SKM-1 treated with dmso at 0.1 percent for 144 hours (cell line): ENCODE results near the gene GALNT16.
"Not testable (repeated sequence)": the region's sequence is repeated elsewhere in the genome, so short reads cannot be mapped to it uniquely, and the experiment has no call there.

Experiments
- DNase-seq: peaks from one replicate; lab custom pipeline; 2025; ENCODE audit not compliant: unreplicated experiment; lab: John Stamatoyannopoulos, UW

GALNT16 gene

DNA sequence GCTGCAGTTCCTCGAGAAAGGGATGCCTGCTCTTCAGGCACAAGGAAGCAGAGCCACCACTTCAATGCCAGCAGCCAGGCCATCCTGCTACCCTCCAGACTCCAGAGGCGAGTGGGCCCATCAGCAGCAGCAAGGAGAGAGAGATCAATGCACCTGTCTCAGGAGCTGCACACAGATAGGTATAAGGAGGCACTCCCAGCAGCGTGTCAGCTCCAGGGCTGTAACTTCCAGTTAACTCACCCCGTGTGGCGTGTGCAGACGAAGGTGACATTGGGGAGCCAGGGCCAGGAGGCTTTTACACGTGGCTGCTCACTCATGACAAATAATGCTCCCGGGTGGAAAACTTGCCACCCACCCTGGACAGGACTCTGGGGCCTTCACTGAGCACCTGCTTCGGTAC is 24.2 kb downstream of the GALNT16 start:
- DNase-seq: no peak

DNA sequence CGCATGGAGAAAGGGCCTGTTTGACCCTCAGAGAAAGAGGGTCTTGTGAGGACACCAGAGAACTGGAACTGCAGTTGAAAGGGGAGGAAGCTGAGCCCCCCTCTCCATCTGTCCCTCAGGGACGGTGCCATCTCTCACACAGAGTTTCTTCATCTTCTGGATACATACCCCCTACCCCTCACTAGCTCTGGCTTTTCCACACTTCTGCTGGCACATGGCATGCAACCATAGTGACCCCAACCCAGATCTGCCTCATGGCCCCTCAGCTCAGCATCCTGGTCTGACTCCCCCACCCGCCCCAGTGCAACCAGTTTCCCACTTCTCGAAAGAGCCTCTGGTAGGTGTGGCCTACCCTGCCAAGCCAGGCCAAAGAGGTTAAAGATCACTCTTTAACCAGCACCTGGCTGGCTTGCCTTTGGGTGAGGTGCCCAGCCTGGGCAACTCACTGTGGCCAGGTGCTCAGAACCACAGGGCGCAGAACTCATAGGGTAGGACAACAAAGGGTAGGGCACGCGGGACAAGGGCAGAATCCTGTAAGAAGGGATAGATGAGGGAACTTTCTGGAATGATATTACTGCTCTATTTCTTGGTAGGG is 25.8 kb downstream of the GALNT16 start:
- DNase-seq: no peak

DNA sequence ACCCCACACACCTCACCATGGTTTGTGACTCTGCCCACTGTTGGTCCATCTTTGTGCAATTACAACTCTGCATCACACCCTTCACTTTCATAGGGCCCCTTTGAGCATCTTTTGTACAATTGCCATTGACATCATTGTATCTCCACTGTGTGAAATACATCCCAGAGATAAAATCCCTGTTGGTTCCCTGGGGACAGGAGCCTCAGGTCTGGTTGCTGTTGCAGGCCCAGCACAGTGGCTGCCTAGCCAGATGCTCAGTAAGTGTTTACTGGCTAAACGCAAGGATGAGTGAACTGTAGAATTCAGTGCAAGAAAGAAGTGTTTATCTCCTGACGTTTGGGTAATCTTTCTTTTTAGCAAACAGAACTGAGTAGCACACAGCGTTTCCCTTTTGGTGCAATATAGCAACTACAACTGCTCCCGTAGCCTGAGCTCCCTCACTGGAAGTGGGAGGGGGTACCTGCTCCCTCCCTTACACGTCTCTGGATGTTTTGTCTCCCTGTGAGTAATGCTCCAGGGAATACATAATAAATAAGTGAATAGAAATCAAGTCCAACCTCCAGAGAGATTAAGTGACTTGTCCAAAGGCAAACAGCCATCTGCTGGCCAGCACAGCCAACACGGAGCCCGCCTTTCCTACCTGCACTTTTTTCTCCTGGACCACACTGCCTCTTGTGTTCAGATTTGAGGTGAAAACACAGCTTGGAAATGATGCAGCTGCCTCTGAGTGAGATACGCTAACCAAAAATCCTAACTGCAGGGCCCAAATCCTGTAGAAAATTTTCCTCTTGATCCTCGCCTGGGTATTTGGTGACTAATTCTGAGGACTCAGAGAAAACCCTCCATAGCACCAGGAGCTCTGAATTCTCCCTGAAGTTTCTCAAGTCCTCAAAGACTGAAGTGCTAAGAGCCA is 27.4 kb downstream of the GALNT16 start:
- DNase-seq: no peak

DNA sequence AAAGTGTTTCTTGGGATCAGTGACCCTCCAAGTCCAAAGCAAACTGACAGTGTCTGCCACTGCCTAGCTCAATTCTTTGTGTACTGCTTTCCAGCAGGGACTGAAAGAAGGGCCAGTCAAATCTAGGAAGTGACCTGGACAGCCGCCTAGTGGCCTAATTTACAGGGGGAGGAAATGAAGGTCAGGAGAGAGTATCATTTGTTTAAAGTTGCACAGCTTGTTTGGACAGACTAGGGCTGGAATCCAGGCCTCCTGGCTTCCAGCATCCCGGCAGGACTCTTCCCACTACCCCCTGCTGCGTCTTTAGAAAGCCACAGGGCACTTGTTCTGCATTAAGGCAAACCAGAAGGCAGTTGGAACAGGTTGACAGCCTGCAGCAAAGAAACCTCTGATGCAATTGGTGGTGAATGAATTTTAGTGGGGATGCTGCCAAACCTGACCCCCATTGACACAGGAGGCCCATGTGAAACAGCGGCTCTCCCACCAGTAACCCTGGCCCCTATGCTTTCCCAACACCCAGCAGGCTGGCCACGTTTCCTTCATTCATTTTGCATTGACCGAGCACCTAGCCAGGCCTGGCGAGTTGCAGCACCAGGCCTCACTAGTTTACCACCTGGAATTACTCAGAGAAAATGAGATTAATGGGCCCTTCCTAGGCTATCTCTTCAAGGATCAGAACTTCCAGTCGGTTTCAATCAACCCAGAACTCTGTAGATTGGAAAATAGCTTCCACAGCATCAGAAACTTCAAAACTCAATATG is 28.2 kb downstream of the GALNT16 start:
- no peak for DNase-seq

DNA sequence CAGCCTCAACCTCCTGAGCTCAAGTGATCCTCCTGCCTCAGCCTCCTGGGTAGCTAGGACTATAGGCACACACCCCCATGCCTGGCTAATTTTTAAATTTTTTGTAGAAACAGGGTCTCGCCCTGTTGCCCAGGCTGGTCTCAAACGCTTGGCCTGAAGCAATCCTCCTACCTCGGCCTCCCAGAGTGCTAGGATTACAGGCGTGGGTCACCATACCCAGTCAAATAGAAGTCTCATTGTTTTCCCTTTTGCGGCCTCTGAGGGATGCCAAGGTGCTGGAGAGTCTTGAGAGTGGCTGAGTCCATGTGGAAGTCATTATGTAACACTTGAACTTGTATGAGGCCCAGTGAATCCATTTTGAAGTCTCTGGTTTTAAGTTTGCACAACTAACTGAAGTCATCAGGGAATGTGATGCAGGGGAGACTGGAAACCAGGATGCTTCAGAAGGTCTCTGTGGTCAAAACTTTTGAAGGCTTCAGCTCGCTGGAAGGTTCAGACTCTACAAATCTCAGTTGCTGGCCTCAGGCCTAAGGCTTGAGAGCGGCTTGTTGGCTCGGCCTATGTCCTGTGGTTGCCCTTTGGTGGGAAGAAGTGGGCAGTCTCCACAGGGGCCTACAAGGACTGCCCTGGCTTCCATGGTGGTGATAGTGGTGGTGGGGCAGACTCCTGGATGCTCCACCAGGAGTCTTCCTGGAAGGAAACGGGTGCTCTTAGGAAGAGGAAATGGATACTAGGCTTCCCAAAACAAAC is 29.2 kb downstream of the GALNT16 start:
- no peak for DNase-seq

DNA sequence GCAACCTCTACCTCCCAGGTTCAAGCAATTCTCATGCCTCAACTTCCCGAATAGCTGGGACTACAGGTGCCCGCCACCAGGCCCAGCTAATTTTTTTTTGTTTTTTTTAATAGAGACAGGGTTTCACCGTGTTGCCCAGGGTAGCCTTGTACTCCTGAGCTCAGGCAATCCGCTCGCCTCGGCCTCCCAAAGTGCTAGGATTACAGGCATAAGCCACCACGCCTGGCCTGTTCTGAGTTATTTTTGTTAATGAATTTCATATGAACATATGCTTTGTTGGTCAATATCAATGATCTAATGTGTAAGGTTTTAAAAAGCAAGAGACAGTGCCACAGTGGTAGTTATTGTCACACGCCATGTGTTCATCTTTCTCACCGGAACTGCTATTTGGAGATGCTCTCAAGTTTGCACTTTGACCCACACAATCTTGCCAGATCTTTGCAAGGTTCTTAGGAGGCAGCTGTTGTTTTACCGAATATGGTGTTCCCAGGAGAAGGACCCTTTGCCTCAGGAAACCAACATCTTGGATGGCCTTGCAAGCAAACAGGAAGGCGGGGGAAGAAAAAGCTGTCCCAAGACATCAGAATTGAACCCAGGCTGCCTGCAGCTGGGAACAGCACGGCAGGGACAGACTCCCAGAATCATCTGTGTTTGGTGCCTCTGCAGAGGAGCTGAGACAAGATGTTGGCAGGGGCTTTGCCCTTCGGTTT is 30.0 kb downstream of the GALNT16 start:
- no peak for DNase-seq

DNA sequence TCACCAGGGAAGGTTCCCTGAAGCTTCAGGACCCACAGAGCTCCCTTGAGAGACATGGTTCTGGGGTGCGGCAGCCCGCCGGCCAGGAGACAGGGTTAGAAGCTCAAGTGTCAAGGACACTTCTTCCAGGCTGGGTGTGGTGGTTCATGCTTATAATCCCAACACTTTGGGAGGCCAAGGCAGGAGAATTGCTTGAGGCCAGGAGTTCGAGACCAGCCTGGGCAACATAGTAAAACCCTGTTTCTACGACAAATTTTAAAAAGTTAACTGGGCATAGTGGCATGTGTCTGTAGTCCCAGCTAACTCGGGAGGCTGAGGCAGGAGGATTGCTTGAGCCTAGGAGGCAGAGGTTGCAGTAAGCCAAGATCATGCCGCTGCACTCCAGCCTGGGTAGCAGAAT is 30.9 kb downstream of the GALNT16 start:
- not testable (repeated sequence) for DNase-seq

DNA sequence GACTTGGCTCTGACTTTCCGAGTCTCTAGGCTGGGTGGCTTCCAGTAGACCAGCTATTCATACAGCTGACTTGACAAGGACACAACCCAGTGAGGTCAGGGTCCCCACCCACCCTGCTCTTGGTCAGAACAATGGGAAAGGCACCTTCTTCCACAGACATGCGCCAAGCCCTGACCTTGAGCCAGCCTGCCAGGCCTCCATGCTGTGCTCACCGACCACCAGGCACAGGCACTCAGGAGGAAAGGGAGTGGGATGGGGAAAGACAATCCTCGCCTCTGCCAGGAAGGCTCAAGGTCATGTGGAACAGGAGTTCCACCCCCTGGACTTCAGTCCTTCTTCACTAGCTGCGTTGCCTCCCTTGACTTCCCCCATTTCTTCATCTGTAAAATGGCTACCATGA is 31.4 kb downstream of the GALNT16 start:
- no peak for DNase-seq

DNA sequence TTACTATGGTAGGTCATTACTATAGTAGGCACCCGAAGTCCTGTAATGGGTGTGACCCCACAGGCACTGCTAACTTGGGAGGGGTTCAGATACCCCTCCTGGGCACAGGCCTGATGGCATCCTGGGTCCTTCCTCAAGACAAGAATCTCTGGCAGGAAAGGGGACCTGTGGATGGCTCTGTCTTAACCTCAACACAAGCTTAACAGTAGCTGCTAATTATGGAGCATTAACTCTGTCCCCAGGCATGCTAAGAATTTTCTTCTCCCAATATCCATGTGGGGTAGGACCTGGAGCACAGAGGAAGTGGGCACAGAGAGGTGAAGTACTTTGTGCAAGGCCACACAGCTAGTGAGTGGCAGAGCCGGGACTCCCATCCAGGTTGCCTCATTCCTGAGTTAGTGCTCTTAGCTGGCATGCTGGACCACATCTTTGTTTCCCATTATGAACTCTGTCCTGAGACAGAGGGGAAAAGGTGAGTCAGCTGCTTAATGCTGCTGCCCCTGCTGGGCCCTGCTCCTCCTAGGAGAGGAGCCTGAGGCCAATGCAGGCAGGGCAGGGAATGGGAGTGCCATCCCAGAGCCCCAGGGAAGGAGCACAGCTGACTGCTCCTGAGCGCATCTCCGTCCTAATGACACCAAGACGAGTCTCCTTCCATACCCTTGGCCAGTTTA is 32.1 kb downstream of the GALNT16 start:
- no peak for DNase-seq

DNA sequence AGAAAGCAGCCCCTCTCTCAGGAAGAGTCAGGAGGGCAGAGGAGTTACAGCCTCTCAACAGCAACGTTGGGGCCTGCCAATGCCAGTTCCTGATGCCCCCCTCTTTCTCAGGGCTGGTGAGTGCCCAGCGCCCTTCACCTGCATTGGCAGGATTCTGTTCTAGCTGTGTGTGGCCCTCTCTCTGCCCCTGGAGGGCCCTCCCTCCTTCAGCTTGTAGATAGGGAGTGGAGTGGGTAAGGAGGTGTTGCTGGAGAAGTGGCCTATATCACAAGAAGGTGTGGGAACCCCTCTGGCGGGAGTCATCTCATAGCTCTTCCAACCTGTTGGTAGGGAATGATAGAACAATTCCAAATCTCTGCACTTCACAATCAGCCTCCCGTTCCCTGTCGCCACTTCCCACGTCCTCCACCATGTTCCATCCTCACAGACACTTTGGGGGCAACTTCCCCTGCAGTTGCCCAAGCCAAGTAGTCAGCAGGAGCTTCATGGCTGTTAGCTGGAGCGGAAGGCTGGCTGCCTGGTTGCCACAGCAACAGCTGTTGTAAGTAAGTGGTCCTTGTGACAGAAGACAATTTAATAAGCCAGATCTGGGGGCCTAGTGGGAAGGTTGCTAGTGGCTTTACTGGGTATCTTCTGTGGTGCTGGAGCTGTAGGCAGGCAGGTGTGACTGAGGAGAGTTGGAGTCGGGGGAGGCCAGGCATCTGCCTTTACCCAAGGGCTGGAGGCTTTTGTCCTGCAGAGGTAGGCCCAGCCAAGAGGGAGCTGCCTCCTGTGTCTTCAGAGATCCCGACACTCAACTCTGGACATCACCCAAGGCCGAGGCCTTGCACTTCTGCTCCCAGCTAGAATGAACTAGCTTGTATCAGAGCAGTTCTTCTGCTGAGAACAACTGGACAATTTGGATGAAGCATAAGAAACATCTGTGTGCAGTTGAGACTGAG is 38.4 kb downstream of the GALNT16 start:
- DNase-seq: no peak

DNA sequence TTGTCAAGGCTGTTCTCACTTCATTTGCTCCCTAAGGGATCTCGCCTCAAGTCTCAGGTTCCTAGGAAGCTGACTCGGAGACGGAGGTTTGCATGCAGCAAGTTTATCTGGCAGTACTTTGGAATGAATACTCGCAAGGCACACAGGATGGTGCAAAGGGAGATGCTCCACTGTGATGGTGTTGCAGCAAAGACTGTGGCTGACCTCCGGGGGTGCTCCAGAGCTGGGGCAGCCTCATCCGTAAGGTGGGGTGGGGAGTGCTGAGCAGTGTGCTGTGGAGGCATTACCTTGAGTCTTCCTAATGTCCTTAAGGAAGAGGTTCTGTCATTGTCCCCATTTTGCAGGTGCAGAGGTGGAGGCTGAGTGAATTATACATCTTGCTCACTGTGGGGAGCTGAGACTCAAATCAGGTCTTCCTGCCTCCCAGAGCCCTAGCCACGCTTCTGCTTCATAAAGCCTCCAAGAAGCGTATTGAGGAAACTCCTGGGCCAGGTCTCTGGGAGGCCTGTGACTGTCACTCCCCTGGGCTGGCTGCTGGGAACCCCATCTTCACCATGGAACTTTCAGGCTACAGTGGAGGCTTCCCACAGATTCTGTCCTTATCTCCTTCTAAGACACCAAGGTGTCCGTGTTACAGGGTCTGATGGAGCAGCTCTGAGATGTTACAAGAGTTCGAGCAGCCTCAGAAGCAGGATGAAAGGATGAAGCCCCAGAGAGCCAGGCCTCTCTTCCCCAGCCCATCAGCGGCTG is 39.5 kb downstream of the GALNT16 start:
- no peak for DNase-seq

DNA sequence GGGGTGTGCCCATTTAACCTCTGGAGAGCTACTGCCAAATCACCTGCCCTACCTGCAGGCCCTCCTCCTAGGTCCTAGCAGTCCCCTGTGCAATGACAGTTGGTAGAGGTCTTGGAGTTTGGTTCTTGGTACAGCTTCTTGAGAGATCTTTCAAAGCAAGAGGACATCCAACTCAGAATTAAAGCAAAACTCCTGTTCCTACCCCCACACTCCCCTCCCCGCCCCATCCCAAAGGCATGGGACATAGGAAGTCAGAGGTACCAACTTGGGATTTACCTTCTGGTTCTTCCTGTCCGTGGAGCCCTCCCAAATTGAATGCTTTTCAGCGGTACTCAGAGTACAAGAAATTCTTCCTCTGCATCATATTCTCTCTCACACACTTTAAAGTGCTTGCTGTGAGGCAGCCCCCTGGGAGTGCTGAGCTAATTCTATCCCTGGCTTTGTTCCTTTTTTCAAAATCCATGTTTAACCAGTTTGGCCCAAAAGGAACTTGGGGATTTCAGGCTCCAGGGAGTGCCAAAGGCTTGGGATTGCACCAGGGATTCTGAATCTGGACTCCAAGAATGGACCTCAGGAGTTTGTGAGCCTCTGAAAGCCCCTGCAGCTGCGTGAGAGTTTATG is 40.8 kb downstream of the GALNT16 start:
- DNase-seq: no peak

DNA sequence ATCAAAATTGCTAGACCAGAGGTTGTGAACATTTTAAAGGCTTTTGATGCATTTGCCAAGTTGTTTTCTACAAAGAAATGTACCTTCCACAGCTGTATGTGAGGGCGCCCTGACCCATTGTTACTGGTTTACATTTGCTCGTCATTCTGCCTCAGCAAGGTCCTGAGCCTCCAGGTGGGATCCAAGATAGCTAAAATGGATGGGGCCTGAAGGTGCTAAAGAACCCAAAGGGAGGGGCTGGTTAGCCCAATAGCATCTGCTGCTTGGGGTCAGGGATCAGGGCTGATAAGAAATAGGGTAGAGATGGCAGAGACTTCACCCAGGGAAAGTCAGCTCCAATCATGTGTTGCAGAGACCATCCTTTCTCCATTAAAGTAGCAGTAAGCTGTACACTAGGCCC is 43.1 kb downstream of the GALNT16 start:
- DNase-seq: no peak

DNA sequence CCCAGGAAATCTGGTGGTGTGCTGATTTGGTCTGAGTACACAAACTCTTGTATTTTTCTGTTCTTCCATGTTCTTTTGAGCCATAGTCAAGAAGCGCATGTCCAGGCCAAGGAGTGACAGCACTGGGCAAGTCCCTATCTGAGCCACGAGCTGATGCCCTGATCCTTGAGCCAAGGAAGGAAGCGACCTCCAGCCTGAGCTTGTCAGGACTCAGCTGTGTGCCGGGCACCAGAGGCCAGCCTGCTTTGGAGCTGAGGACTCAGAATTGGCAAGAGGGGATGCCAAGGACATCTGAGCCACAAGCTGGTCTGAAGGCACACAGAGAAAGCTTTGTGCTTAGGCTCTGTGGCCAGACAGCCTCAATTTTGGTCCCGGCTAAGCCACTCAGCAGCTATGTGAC is 52.6 kb downstream of the GALNT16 start:
- no peak for DNase-seq

DNA sequence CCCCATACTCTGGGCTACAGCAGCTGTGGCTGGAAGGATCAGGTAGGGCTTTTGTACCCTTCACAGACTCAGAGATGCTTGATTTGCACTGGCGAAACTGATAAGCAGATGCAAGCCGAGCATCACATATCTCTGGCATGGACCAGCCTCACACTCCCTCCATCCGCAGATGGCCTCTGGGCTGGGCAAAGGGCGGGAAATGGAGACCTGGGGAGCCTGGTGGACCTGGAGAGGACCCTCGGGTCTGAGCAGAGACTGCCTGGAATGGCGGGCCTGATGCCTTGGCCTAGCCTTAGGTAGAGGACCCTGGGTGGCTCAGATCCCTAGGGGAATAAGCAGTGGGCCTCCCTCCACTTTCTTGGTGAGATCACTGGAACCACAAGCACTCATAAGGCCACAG is 53.2 kb downstream of the GALNT16 start:
- no peak for DNase-seq

DNA sequence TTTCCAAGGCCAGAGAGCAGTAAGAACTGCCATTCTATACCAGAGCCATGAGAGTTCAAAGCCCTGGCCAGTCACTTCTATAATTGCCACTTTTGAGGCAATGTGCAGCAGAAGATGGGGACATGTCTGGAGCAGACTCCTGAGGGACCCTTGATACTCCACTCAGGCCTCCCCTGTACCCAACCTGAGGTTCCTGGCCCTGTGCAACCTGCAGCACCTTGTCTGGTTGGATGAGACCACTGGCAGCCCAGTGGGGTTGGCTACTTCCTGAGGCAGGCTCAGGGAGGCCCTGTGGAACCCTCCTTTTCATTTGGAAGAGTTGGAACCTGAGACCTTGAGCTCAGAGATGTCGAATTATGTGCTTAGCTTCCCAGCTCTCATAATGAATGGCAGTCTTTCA is 54.4 kb downstream of the GALNT16 start:
- no peak for DNase-seq

DNA sequence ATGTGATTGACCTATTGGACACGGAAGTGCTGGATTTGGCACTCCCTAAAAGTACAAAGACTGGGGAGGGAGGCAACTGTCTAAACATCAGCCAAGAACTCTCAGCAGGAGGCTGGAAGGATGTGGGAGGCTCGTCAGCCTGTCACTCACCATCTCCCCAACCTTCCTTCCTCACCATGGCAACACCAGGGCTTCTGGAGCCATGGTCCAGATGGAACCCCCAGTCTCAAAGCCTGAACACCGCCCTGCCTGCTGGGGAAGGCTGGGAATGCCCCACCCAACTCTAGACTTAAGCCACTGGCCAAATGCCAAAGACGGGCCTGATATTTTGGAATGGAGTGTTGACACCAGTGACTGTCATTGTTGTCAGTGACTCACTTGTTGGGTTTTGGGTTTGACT is 55.3 kb downstream of the GALNT16 start:
- DNase-seq: no peak
